Astrocyte of the cerebellum (primary cell): ENCODE data around the gene DPYD.

Experiments
- DNase-seq: peaks from one replicate; pipeline ENCODE4 v3.0.0-alpha.2; 2011; ENCODE audit warnings: low read depth
- H3K4me3 ChIP-seq: 2 replicates; pipeline ENCODE4 v1.5.1; 2011; ENCODE audit warnings: mild to moderate bottlenecking, low read depth, low read length, moderate library complexity
- CTCF ChIP-seq: IDR thresholded peaks from 2 replicates; pipeline ENCODE4 v1.5.1; 2012; ENCODE audit warnings: low read length, low read depth, moderate library complexity, mild to moderate bottlenecking; ENCODE audit errors: missing control alignments
- in situ Hi-C: cut with HindIII; loops from 2 replicates; pipeline ENCODE4 v1.10.0; 2017; ENCODE audit warnings: low sequenced_read_pairs

Gene DPYD

GRCh38 chr1:97451944-97452343 is 468.9 kb downstream of the DPYD start:
- H3K4me3 ChIP-seq, result no peak overlapping the region
- DNase-seq, result no peak
- no peak for TF ChIP-seq CTCF
- in situ Hi-C loops, result no loop called here

- in situ Hi-C loops, result no loop called here
- TF ChIP-seq CTCF, result no peak
- no peak overlapping the region for H3K4me3 ChIP-seq
- no peak for DNase-seq
These were observed 469.6 kb downstream of the DPYD start for GRCh38 chr1:97451046-97451826.

- no peak for TF ChIP-seq CTCF
- H3K4me3 ChIP-seq, result no peak overlapping the region
- in situ Hi-C loops, result no loop called here
- DNase-seq, result no peak
These were observed 478.9 kb downstream of the DPYD start for GRCh38 chr1:97441966-97442365.

- DNase-seq, result no peak
- no peak overlapping the region for H3K4me3 ChIP-seq
- TF ChIP-seq CTCF, result no peak
- in situ Hi-C loops, result no loop called here
These were observed 487.0 kb downstream of the DPYD start for GRCh38 chr1:97433824-97434177.

- in situ Hi-C loops, result no loop called here
- TF ChIP-seq CTCF, result no peak
- DNase-seq, result peak; percentile 79
- H3K4me3 ChIP-seq, result no peak overlapping the region
These were observed 487.6 kb downstream of the DPYD start for GRCh38 chr1:97433094-97433823.

GRCh38 chr1:97427371-97427770 is 493.5 kb downstream of the DPYD start:
- in situ Hi-C loops, result no loop called here
- DNase-seq, result no peak
- no peak overlapping the region for H3K4me3 ChIP-seq
- no peak for TF ChIP-seq CTCF
